ENCODE results near the gene BUD31.
"Not testable (repeated sequence)": the region's sequence is repeated elsewhere in the genome, so short reads cannot be mapped to it uniquely, and the experiment has no call there.

The BUD31 gene

DNA sequence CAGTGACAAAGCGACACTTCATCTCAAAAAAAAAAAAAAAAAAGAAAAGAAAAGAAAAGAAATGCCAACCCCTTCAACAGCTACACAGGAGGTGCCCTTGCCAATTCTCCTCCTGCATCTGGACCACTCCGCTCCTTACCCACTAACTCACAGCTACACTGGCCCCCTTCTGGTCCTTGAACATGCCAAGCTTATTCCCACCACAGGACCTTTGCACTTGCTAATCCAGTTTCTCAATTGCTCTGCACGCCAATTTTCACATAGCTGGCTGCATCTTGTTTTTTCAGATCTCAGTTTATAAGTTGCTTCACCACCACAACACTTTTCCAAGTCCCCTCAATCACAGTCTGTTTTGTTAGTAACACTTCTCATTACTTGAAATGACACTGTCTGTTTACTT is 5.9 kb upstream of the BUD31 start:
- no peak for FAIRE-seq

- FAIRE-seq: no peak
Observed at GRCh38 chr7:99403764-99404163, 5.0 kb upstream of the BUD31 start.

DNA sequence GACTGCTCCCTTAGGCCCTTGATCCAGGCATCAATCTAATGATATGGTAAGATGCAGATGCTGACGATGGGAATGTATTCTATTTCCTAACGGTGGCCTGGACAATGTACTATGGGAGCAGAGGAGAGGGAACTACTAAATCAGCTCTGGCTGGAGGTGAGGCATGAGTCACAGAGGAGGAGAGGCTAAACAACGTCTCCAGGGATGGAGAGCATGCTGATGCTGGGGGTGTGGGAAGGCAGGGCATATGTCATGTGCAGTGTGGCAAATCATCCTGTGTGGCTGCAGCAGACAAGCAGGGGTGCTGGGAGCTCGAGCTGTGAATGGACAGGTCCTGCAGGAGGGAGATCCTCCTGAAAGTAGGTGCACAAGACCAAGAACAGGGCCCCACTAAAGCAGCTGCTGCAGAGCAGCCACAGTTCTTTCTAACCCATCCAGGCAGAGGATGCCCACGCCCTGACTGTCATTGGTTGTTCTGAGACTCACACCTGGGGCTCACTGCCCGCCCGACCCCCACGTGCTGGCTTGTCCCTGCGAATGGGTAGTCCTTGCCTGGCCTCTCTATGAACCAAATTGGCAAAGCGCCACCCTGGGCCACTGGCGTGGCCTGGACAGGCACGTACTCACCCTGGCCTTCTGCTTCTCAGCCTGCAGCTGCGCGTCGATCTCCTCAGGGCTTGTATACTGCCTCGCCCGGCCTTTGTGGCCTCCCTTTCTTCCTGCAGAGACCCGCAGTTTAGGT is 4.4 kb upstream of the BUD31 start:
- no peak for FAIRE-seq

- no peak for FAIRE-seq
Observed at GRCh38 chr7:99404977-99405320, 3.8 kb upstream of the BUD31 start.

GRCh38 chr7:99406557-99406956 is 2.2 kb upstream of the BUD31 start:
- FAIRE-seq: no peak

DNA sequence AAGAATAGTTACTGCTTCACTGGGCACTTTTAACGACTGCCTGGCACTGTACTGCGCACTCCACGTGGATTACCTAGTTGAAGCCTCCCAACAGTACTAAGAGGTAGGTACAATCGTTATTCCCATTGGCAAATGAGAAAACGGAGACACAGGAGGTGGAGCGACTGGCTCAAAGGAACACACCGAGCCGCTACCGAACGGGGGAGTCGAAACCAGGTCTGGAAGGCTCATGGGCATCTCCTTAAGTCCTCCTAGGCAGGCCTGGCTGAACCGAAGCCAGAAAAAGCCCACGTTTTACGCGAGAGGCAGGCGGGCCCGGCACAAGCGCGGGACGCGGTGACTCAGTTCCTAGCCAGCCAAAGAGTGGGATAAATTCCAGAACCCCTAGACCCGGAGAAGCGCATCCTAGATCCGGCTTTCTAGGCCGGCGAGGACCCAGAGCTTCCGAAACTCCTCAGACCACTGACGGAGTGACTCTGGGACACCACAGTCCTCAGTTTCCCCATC is 844 bp upstream of the BUD31 start:
- no peak for FAIRE-seq

DNA sequence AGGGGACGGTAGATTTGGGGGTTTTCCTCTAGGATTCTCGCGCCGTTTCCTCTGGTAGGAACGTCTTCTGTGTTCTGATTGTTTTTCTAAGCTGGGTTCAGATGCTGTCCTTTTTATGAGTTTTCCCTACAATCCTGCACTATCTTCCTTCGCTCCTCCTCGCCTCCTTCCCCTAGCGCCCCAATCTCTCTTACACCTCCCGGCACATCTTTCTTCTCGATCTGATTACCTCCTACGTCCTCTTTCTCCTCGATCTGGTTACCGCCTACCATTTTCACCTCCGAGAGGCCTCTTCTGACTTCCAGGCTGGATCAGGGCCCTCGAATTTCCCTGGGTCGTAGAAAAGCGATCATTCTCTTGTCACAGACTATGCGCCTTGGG is 413 bp downstream of the BUD31 start:
- no peak for FAIRE-seq

DNA sequence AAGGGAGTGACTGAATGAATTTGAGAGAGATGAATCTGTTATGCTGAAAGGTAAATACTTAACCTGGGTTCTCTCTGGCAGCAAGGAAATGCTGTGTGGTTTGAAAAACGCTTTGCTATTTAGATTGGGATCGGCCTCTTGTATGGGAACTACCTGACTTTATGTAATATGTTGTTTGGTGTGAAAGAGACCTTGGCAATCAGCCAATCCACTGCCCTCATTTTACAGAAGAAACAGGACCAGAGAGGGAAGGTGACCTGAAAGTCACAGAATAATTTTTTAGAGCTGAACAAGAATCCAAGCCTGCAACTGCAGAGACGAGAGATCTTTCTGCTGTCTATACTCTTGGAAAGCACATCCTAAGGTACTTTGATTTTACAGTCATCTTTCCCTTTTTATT is 1.0 kb downstream of the BUD31 start:
- no peak for FAIRE-seq

- no peak for FAIRE-seq
Observed at GRCh38 chr7:99410635-99411034, 1.9 kb downstream of the BUD31 start.

- not testable (repeated sequence) for FAIRE-seq
Observed at GRCh38 chr7:99415513-99416127, 6.9 kb downstream of the BUD31 start.

GRCh38 chr7:99418260-99418659 is 9.5 kb downstream of the BUD31 start:
- FAIRE-seq: no peak

DNA sequence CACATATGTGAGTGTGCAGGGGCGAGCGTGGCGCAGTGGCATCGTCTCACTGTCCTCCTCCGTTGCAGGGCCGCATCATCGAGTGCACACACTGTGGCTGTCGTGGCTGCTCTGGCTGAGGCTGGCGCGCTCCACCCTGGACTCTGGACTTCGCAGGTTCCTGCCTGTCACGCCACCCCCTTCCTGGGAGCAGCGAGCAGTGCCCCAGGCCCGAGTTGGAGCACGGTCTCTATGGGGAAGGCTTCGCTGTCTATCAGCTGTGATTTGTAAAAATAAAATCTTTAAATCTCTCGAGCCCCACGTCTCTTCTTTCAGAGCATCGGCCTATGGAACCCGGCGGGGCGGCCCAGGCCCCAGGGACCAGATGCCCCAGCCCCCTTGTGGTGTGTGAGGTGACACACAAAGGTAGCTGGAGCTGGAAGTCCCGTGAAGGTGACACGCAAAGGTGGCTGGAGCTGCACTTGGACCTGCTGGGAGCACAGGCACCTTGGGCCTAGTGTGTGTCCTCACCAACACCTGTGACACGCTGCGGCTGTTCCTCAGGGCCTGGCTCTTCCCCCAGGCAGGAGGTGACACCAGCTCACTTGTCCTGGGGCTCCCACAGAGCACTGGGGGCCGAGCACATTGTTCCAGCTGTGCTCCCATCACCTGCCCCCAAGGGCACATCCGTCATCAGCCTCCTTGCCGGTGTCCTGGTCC is 10.7 kb downstream of the BUD31 start:
- no peak for FAIRE-seq

GRCh38 chr7:99420213-99420612 is 11.4 kb downstream of the BUD31 start:
- FAIRE-seq: no peak

- no peak for FAIRE-seq
Observed at GRCh38 chr7:99420986-99421385, 12.2 kb downstream of the BUD31 start.

DNA sequence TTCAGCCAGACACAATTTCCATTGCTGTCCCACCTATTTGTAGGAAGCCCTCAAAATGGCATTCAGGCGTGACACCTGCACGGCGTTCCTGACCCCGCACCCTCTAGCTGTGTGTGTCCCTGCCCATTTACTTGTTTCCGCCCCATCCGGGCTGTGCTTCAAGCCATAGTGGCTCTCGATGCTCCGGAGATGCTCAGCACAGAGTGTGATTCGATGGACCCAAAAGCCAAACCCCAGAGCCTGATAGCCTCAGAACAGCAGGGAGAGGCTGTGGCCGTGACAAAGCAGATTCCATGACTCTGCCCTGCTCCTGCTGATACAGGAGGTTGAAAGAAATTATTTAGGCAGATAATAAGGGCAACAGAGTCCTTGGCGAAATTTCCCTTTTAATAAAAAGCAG is 13.4 kb downstream of the BUD31 start:
- FAIRE-seq: no peak

- no peak for FAIRE-seq
Observed at GRCh38 chr7:99422625-99423024, 13.9 kb downstream of the BUD31 start.

- FAIRE-seq: no peak
Observed at GRCh38 chr7:99424932-99425730, 16.4 kb downstream of the BUD31 start.

DNA sequence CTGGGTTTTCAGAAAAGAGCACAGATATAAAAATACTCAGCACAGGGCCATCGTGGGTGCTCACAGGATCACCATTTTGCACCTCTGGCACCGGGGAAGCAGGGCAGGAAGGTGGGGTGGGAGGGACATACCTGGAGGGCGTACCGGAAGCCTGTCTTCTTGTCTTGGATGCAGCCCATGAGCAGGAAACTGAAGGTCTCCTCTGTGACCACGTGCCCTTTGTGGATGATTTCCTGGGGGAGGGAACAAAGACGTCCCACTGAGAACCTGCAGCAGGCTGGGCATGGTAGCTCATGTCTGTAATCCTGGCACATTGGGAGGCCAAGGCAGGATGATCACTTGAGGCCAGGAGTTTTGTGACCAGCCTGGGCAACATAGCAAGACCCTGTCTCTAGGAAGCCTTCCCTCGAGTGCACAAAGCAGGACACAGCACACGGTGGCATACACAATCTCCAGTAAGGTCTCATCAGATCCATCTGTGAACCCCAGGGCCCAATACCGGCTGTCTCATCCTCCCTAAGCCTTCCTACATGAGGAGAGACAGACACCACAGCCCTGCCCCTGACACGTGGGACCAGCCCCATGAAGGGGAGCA is 20.3 kb downstream of the BUD31 start:
- no peak for FAIRE-seq

DNA sequence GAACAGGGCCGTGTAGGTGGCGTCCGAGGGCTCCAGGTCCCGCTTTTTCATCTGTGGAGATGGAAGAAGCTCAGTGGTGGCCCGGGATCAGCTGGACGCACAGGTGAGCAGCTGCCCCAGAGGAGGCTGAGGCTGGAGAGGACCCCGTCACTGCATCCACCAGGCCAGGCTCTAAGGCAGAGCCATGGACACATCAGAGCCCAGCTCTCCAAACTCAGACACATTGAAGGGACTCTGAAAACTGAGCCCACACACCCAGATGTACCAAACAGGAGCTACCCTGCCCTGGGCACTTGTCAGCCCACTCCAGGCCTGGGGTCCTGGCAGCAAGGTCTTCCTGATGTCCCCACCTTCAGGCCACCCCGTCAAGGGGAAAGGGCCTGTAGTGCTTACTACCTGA is 21.0 kb downstream of the BUD31 start:
- no peak for FAIRE-seq

- not testable (repeated sequence) for FAIRE-seq
Observed at GRCh38 chr7:99431756-99432540, 23.2 kb downstream of the BUD31 start.

GRCh38 chr7:99433158-99433557 is 24.4 kb downstream of the BUD31 start:
- no peak for FAIRE-seq
